Left lung (tissue), 10 donors: Measurements from ENCODE around the gene SLC26A11. TPM values are rescaled to one million over a fixed set of nuclear protein-coding genes. Genes with fewer than 3 reads are reported as not detected.

ENCODE experiments used
- ATAC-seq: fragments of 200-7000 bp; cut with Tn5 transposase; one replicate; pipeline ENCODE4 v1.9.1; 2020; ENCODE audit warnings: moderate library complexity
- DNase-seq, 4 donors: peaks; one replicate each; pipeline ENCODE4 v3.0.0-alpha.2; 2013 to 2020
- H3K27ac ChIP-seq, 2 donors: fragments of 200-600 bp; sonication (generic) in 1 of 2; one replicate each; pipeline versions ENCODE4 v1.5.0 to v1.8.0; 2020 to 2021
- H3K27me3 ChIP-seq, 2 donors: fragments of 200-600 bp; sonication (generic) in 1 of 2; one replicate each; pipeline versions ENCODE4 v1.5.0 to v1.8.0; 2020 to 2021
- H3K36me3 ChIP-seq, 2 donors: fragments of 200-600 bp; sonication (generic) in 1 of 2; one replicate each; pipeline versions ENCODE4 v1.5.0 to v1.8.0; 2020 to 2021
- H3K4me1 ChIP-seq, 2 donors: fragments of 200-600 bp; one replicate each; pipeline ENCODE4 v1.8.0; 2021
- H3K4me3 ChIP-seq, 2 donors: fragments of 200-600 bp; sonication (generic) in 1 of 2; one replicate each; pipeline versions ENCODE4 v1.5.0 to v1.8.0; 2020 to 2021; ENCODE audit warnings: mild to moderate bottlenecking in 1 of 2
- H3K9me3 ChIP-seq, 2 donors: fragments of 200-600 bp; sonication (generic) in 1 of 2; one replicate each; pipeline versions ENCODE4 v1.5.0 to v1.8.0; 2020 to 2021
- CTCF ChIP-seq, 2 donors: fragments of 200-600 bp; sonication (generic) in 1 of 2; IDR thresholded peaks; one replicate each; pipeline versions ENCODE4 v1.5.0 to v1.8.0; 2021; ENCODE audit warnings: antibody characterized with exemption in 2 of 2
- intact Hi-C, 2 donors: fragments of 100-400 bp; cut with DNase I; formaldehyde crosslinking; loops; one replicate each; pipeline versions ENCODE4 v1.11.2 to v1.14.2; 2022
- polyA plus RNA-seq, 6 donors: library from polyadenylated mRNA; unstranded; fragments of 120-200 nt; gene quantifications; one replicate each; pipeline ENCODE4 v1.2.1, GENCODE V29; 2013; ENCODE audit not compliant: insufficient read length in 6 of 6
- total RNA-seq, 2 donors: library from RNA; stranded (reverse); fragmentation: NEBNext Ultra II Directional; extraction: Animal tissue kit (Norgen Biotek cat#: 25700); gene quantifications; one replicate each; pipeline ENCODE4 v1.2.1, GENCODE V29; 2021
- donor health status: DM: no; HTN: yes; CAD: no.
- donor health status: DM: no; HTN: no; CAD: no.

Gene SLC26A11
- total and polyA plus RNA-seq, 8 donors, result 22.3 to 36.0 (median 24.6) TPM

GRCh38 chr17:80265205-80266068 lies 45.2 kb downstream of the SLC26A11 start:
- DNase-seq (peak in 1 of 4 donors; percentile 38), ATAC-seq (peak; percentile 42)
- H3K27ac ChIP-seq, result peak overlapping the region; percentile 98 to 99
- no peaks in the 10 kb centered on the region for H3K27me3 ChIP-seq
- intact Hi-C loops, result no loop called here
- H3K4me1 ChIP-seq, result peaks cover 41 to 69% of the 10 kb centered on the region in 2 donors
- H3K4me3 ChIP-seq, result peak overlapping the region in 1 of 2 donors; percentile 100
- no peak for TF ChIP-seq CTCF (IDR thresholded peaks at IDR 0.05)
- H3K36me3 ChIP-seq, result peaks cover 0 to 63% of the 10 kb centered on the region in 2 donors
- H3K9me3 ChIP-seq, result no peaks in the 10 kb centered on the region

GRCh38 chr17:80267391-80267790 lies 47.2 kb downstream of the SLC26A11 start:
- Histone ChIP-seq H3K9me3 (no peaks in the 10 kb centered on the region), H3K27me3 (no peaks in the 10 kb centered on the region), H3K27ac (no peak overlapping the region), H3K36me3 (peaks cover 0 to 74% of the 10 kb centered on the region in 2 donors), H3K4me1 (peaks cover 31 to 58% of the 10 kb centered on the region in 2 donors), H3K4me3 (no peak overlapping the region)
- no peak for TF ChIP-seq CTCF (IDR thresholded peaks at IDR 0.05)
- no peak for DNase-seq
- ATAC-seq, result no peak
- intact Hi-C loops, result no loop called here

GRCh38 chr17:80268427-80268826 lies 48.2 kb downstream of the SLC26A11 start:
- H3K27me3 ChIP-seq, result no peaks in the 10 kb centered on the region
- intact Hi-C loops, result no loop called here
- H3K9me3 ChIP-seq, result no peaks in the 10 kb centered on the region
- TF ChIP-seq CTCF (IDR thresholded peaks at IDR 0.05), result no peak
- no peak overlapping the region for H3K27ac ChIP-seq
- no peak for DNase-seq
- H3K4me3 ChIP-seq, result no peak overlapping the region
- H3K36me3 ChIP-seq, result peaks cover 0 to 84% of the 10 kb centered on the region in 2 donors
- H3K4me1 ChIP-seq, result peaks cover 20 to 57% of the 10 kb centered on the region in 2 donors
- no peak for ATAC-seq

GRCh38 chr17:80269405-80269807 lies 49.2 kb downstream of the SLC26A11 start:
- DNase-seq (no peak), ATAC-seq (no peak)
- TF ChIP-seq CTCF (IDR thresholded peaks at IDR 0.05), result no peak
- H3K27ac ChIP-seq, result no peak overlapping the region
- peaks cover 12 to 50% of the 10 kb centered on the region in 2 donors for H3K4me1 ChIP-seq
- H3K27me3 ChIP-seq, result no peaks in the 10 kb centered on the region
- H3K9me3 ChIP-seq, result no peaks in the 10 kb centered on the region
- H3K36me3 ChIP-seq, result peaks cover 0 to 90% of the 10 kb centered on the region in 2 donors
- H3K4me3 ChIP-seq, result no peak overlapping the region
- intact Hi-C loops, result no loop called here

- H3K27me3 ChIP-seq, result no peaks in the 10 kb centered on the region
- no peak overlapping the region for H3K4me3 ChIP-seq
- H3K36me3 ChIP-seq, result peaks cover 0 to 84% of the 10 kb centered on the region in 2 donors
- H3K9me3 ChIP-seq, result no peaks in the 10 kb centered on the region
- intact Hi-C loops, result no loop called here
- no peak for TF ChIP-seq CTCF (IDR thresholded peaks at IDR 0.05)
- DNase-seq (no peak), ATAC-seq (no peak)
- no peak overlapping the region for H3K27ac ChIP-seq
- H3K4me1 ChIP-seq, result peaks cover 5 to 43% of the 10 kb centered on the region in 2 donors
Measured at GRCh38 chr17:80270104-80270503, 49.9 kb downstream of the SLC26A11 start.
